PC-9 (cell line): Measurements from ENCODE around the gene PLAGL1.

ENCODE experiments used
- EZH2 ChIP-seq: fragments of 200-600 bp; sonication (generic); IDR thresholded peaks from 2 replicates; pipeline ENCODE4 v1.8.0; 2017; ENCODE audit warnings: antibody characterized with exemption, low read depth
- TF ChIP-seq, protein P1 (sequence below): fragments of 200-600 bp; sonication (generic); conservative IDR thresholded peaks from 2 replicates; pipeline ENCODE4 v1.6.1; 2017; ENCODE audit warnings: mixed run types, antibody characterized with exemption, mild to moderate bottlenecking, moderate library complexity

- TF ChIP-seq, protein P1, sequence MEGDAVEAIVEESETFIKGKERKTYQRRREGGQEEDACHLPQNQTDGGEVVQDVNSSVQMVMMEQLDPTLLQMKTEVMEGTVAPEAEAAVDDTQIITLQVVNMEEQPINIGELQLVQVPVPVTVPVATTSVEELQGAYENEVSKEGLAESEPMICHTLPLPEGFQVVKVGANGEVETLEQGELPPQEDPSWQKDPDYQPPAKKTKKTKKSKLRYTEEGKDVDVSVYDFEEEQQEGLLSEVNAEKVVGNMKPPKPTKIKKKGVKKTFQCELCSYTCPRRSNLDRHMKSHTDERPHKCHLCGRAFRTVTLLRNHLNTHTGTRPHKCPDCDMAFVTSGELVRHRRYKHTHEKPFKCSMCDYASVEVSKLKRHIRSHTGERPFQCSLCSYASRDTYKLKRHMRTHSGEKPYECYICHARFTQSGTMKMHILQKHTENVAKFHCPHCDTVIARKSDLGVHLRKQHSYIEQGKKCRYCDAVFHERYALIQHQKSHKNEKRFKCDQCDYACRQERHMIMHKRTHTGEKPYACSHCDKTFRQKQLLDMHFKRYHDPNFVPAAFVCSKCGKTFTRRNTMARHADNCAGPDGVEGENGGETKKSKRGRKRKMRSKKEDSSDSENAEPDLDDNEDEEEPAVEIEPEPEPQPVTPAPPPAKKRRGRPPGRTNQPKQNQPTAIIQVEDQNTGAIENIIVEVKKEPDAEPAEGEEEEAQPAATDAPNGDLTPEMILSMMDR, result no peak
- no peak for TF ChIP-seq EZH2
Observed at GRCh38 chr6:143976806-143977349, 31.2 kb downstream of the PLAGL1 start.
